IMR-90 (cell line): ENCODE measurements around the gene ZNF469. TPM values are rescaled to one million over a fixed set of nuclear protein-coding genes. Genes with fewer than 3 reads are reported as not detected.

Source experiments
- ATAC-seq: fragments of 200-7000 bp; cut with Tn5 transposase; 2 replicates; pipeline ENCODE4 v1.9.1; 2020; ENCODE audit warnings: low read depth, mild to moderate bottlenecking, moderate library complexity
- BruUV-seq: library from RNA; stranded (reverse); fragments of 400-500 nt; replicated peaks from 2 replicates; lab custom pipeline; 2021; lab: Mats Ljungman, UMichigan
- CTCF ChIA-PET: fragments of 300-600 bp; formaldehyde crosslinking; extraction: SDS; loops from one replicate; lab custom pipeline; 2021; ENCODE audit warnings: antibody characterized with exemption; lab: Yijun Ruan, JAX
- POLR2A ChIA-PET: fragments of 300-600 bp; sonication (Branson Sonifier 250); formaldehyde crosslinking; loops from one replicate; lab custom pipeline; 2022; ENCODE audit warnings: antibody characterized with exemption; ENCODE audit not compliant: unreplicated experiment; lab: Charles Lee
- DNase-seq: peaks from one replicate; pipeline ENCODE4 v3.0.0; 2013
- H2AFZ ChIP-seq: replicated peaks from 2 replicates; pipeline ENCODE3; 2013; ENCODE audit warnings: low read length, mild to moderate bottlenecking; ENCODE audit not compliant: poor library complexity
- H2AK5ac ChIP-seq: 2 replicates; pipeline ENCODE4 v1.6.1; 2013; ENCODE audit warnings: low read depth, low read length, inconsistent platforms
- H2AK9ac ChIP-seq: replicated peaks from 2 replicates; pipeline ENCODE3; 2013; ENCODE audit warnings: mild to moderate bottlenecking, low read depth, low read length, moderate library complexity; ENCODE audit not compliant: poor library complexity
- H2BK120ac ChIP-seq: 2 replicates; pipeline ENCODE4 v1.6.1; 2013; ENCODE audit warnings: low read depth, low read length, inconsistent platforms
- H2BK15ac ChIP-seq: 3 replicates; pipeline ENCODE4 v1.6.1; 2013; ENCODE audit warnings: low read depth, low read length, inconsistent platforms
- H2BK20ac ChIP-seq: 2 replicates; pipeline ENCODE4 v1.6.1; 2013; ENCODE audit warnings: low read depth, mild to moderate bottlenecking, inconsistent platforms, low read length, moderate library complexity
- H2BK5ac ChIP-seq: 2 replicates; pipeline ENCODE4 v1.6.1; 2013; ENCODE audit warnings: mild to moderate bottlenecking, low read depth, low read length, inconsistent platforms; ENCODE audit not compliant: poor library complexity, severe bottlenecking
- H3K14ac ChIP-seq: replicated peaks from 2 replicates; pipeline ENCODE4 v1.6.1; 2013; ENCODE audit warnings: low read depth, low read length, inconsistent platforms
- H3K18ac ChIP-seq: 2 replicates; pipeline ENCODE4 v1.6.1; 2013; ENCODE audit warnings: low read depth, low read length, control low read depth
- H3K23ac ChIP-seq: 2 replicates; pipeline ENCODE4 v1.6.1; 2013; ENCODE audit warnings: low read depth, low read length, inconsistent platforms
- H3K27ac ChIP-seq: 2 replicates; pipeline ENCODE4 v1.5.1; 2013; ENCODE audit warnings: mild to moderate bottlenecking, control low read depth, low read length; ENCODE audit not compliant: insufficient read depth
- H3K27me3 ChIP-seq: 2 replicates; pipeline ENCODE4 v1.6.1; 2013; ENCODE audit warnings: low read length; ENCODE audit not compliant: control insufficient read depth, insufficient read depth
- H3K36me3 ChIP-seq: 2 replicates; pipeline ENCODE4 v1.6.1; 2013; ENCODE audit warnings: low read length, mixed read lengths; ENCODE audit not compliant: control insufficient read depth, insufficient read depth
- H3K4ac ChIP-seq: 2 replicates; pipeline ENCODE4 v1.6.1; 2013; ENCODE audit warnings: low read depth, low read length, inconsistent platforms
- H3K4me1 ChIP-seq: 2 replicates; pipeline ENCODE4 v1.6.1; 2013; ENCODE audit warnings: low read length, mixed read lengths; ENCODE audit not compliant: control insufficient read depth, insufficient read depth
- H3K4me2 ChIP-seq: 2 replicates; pipeline ENCODE4 v1.6.1; 2013; ENCODE audit warnings: low read depth, mild to moderate bottlenecking, control low read depth, low read length, moderate library complexity
- H3K4me3 ChIP-seq: 2 replicates; pipeline ENCODE4 v1.5.1; 2013; ENCODE audit warnings: low read depth, mild to moderate bottlenecking, control low read depth, low read length, moderate library complexity; ENCODE audit not compliant: insufficient read depth
- H3K56ac ChIP-seq: 2 replicates; pipeline ENCODE4 v1.6.1; 2013; ENCODE audit warnings: low read length, inconsistent platforms; ENCODE audit not compliant: insufficient read depth; ENCODE audit errors: extremely low read depth
- H3K79me1 ChIP-seq, 2 experiments: 2 replicates each; pipeline ENCODE4 v1.6.1; 2013; ENCODE audit warnings: low read length in 2 of 2, inconsistent platforms in 1 of 2, low read depth in 1 of 2
- H3K9ac ChIP-seq: 2 replicates; pipeline ENCODE4 v1.6.1; 2013; ENCODE audit warnings: low read depth, low read length, control low read depth
- H3K9me1 ChIP-seq: 2 replicates; pipeline ENCODE4 v1.6.1; 2013; ENCODE audit warnings: low read length, inconsistent platforms; ENCODE audit not compliant: insufficient read depth
- H3K9me3 ChIP-seq: 2 replicates; pipeline ENCODE4 v1.6.1; 2013; ENCODE audit warnings: low read length; ENCODE audit not compliant: control insufficient read depth, insufficient read depth
- H4K20me1 ChIP-seq: 2 replicates; pipeline ENCODE4 v1.6.1; 2013; ENCODE audit warnings: low read length, inconsistent platforms; ENCODE audit not compliant: insufficient read depth
- H4K5ac ChIP-seq: 2 replicates; pipeline ENCODE4 v1.6.1; 2013; ENCODE audit warnings: mild to moderate bottlenecking, low read depth, low read length, control low read depth
- H4K8ac ChIP-seq, 2 experiments: 2 replicates each; pipeline ENCODE4 v1.6.1; 2013; ENCODE audit warnings: low read depth in 2 of 2, low read length in 2 of 2, control low read depth in 1 of 2, inconsistent platforms in 1 of 2
- H4K91ac ChIP-seq: 2 replicates; pipeline ENCODE4 v1.6.1; 2013; ENCODE audit warnings: low read depth, low read length, inconsistent platforms; ENCODE audit not compliant: insufficient read depth
- BHLHE40 ChIP-seq: fragments of 150-350 bp; IDR thresholded peaks from 2 replicates; pipeline ENCODE4 v1.6.1; 2016; ENCODE audit warnings: mild to moderate bottlenecking, low read depth, low read length
- CEBPB ChIP-seq: IDR thresholded peaks from 2 replicates; pipeline ENCODE4 v1.6.1; 2012; ENCODE audit warnings: low read depth, low read length, improper control_type of control experiment
- CTCF ChIP-seq: conservative IDR thresholded peaks from 2 replicates; pipeline ENCODE4 v1.5.1; 2012; ENCODE audit warnings: mild to moderate bottlenecking, low read depth, low read length, improper control_type of control experiment
- ELK1 ChIP-seq: fragments of 150-350 bp; IDR thresholded peaks from 2 replicates; pipeline ENCODE4 v1.6.1; 2016; ENCODE audit warnings: low read depth, mild to moderate bottlenecking, low read length, moderate library complexity, borderline replicate concordance
- MAZ ChIP-seq: IDR thresholded peaks from 2 replicates; pipeline ENCODE4 v1.6.1; 2012; ENCODE audit warnings: low read depth, mild to moderate bottlenecking, low read length, improper control_type of control experiment, moderate library complexity, borderline replicate concordance
- MXI1 ChIP-seq: IDR thresholded peaks from 2 replicates; pipeline ENCODE4 v1.6.1; 2012; ENCODE audit warnings: low read depth, mild to moderate bottlenecking, low read length, moderate library complexity, borderline replicate concordance
- NFE2L2 ChIP-seq: fragments of 150-350 bp; IDR thresholded peaks from 2 replicates; pipeline ENCODE4 v1.6.1; 2016; ENCODE audit warnings: low read depth, mild to moderate bottlenecking, low read length
- POLR2A ChIP-seq: IDR thresholded peaks from 2 replicates; pipeline ENCODE4 v1.6.1; 2012; ENCODE audit warnings: mild to moderate bottlenecking, low read depth, low read length
- RAD21 ChIP-seq: IDR thresholded peaks from 2 replicates; pipeline ENCODE4 v1.6.1; 2012; ENCODE audit warnings: low read length, improper control_type of control experiment
- RFX5 ChIP-seq: IDR thresholded peaks from 2 replicates; pipeline ENCODE4 v1.8.0; 2012; ENCODE audit warnings: low read depth, mild to moderate bottlenecking, low read length, moderate library complexity
- WGBS, 2 experiments: methylation state at CpG; one replicate each; pipeline versions ENCODE4 v1.1.5 to v1.1.7; 2013; ENCODE audit warnings: missing lambda C conversion rate in 2 of 2; ENCODE audit not compliant: insufficient read length in 1 of 2; ENCODE audit errors: extremely low coverage in 2 of 2; 5-methylcytosine and 5-hydroxymethylcytosine counted together
- dilution Hi-C: fragments of 300-500 bp; cut with HindIII; formaldehyde crosslinking; loops from one replicate; pipeline ENCODE4 v1.14.3; 2018; ENCODE audit warnings: low sequenced_read_pairs; ENCODE audit not compliant: unreplicated experiment
- in situ Hi-C: fragments of 300-500 bp; cut with MboI; formaldehyde crosslinking; loops from 3 replicates; pipeline ENCODE4 v1.14.3; 2019; ENCODE audit warnings: low sequenced_read_pairs, inconsistent platforms, mixed read lengths
- intact Hi-C: fragments of 100-400 bp; cut with micrococcal nuclease; formaldehyde crosslinking; loops from 2 replicates; pipeline ENCODE4 v1.10.0; 2022
- polyA plus RNA-seq, 3 experiments: library from polyadenylated mRNA; depleted of rRNA; stranded (reverse); fragments of >200 nt; gene quantifications; 2 replicates each; pipeline ENCODE4 v1.2.3, GENCODE V29; 2012; ENCODE audit warnings: low replicate concordance in 1 of 3
- total RNA-seq: library from RNA; depleted of rRNA; stranded (reverse); fragments of >200 nt; gene quantifications from 2 replicates; pipeline ENCODE4 v1.2.3, GENCODE V29; 2012

Gene ZNF469
- total and polyA plus RNA-seq, 2 of the 4 experiments (the other 2 are of a cell fraction) = 1.1 to 13.3 TPM

- H2BK20ac ChIP-seq = no peak overlapping the region
- no peak overlapping the region for H2BK15ac ChIP-seq
- H3K27me3 ChIP-seq = no peaks in the 10 kb centered on the region
- DNase-seq (no peak), ATAC-seq (no peak)
- intact Hi-C loops = no loop called here
- H2AK5ac ChIP-seq = no peak overlapping the region
- no peak overlapping the region for H2BK5ac ChIP-seq
- no peak overlapping the region for H3K27ac ChIP-seq
- H4K8ac ChIP-seq = no peak overlapping the region
- ChIA-PET POLR2A (no interaction called here), CTCF (no interaction called here)
- H3K4me1 ChIP-seq = no peaks in the 10 kb centered on the region; the same call in none of the 2 replicates
- H3K4me3 ChIP-seq = no peak overlapping the region
- H3K23ac ChIP-seq = no peak overlapping the region
- in situ Hi-C loops = no loop called here
- H3K56ac ChIP-seq = no peak overlapping the region
- H2BK120ac ChIP-seq = no peak overlapping the region
- no peak for TF ChIP-seq CTCF
- TF ChIP-seq RFX5 = no peak
- TF ChIP-seq NFE2L2 = no peak
- no peak for TF ChIP-seq MXI1
- TF ChIP-seq BHLHE40 = no peak
- no peak for TF ChIP-seq MAZ
- TF ChIP-seq CEBPB = no peak
- no peak for TF ChIP-seq POLR2A
- no peak for TF ChIP-seq ELK1
- TF ChIP-seq RAD21 = no peak
- peaks cover under 1 to 52% of the 10 kb centered on the region in 2 experiments; a peak in 3 of 4 replicates for H3K79me1 ChIP-seq
- peak overlapping the region; percentile 33 for H2AFZ ChIP-seq
- dilution Hi-C loops = no loop called here
- H4K20me1 ChIP-seq = peaks cover 50% of the 10 kb centered on the region
- no peaks in the 10 kb centered on the region for H3K9me3 ChIP-seq
- peaks cover 8% of the 10 kb centered on the region for H3K9me1 ChIP-seq
- BruUV-seq = TSS peak; percentile 3
- no peak overlapping the region for H4K91ac ChIP-seq
- H3K18ac ChIP-seq = no peak overlapping the region
- H3K14ac ChIP-seq = no peak overlapping the region
- peaks cover 77% of the 10 kb centered on the region for H3K36me3 ChIP-seq
- H2AK9ac ChIP-seq = no peak overlapping the region
- H3K9ac ChIP-seq = no peak overlapping the region
- H4K5ac ChIP-seq = no peak overlapping the region
- no peak overlapping the region for H3K4ac ChIP-seq
- no peak overlapping the region for H3K4me2 ChIP-seq
- WGBS, 2 experiments = 99% methylated on average over 12 of the region's 19 CpGs; no CpG with 5 or more reads in 1 of the 2 experiments
These were observed 45.4 kb downstream of the ZNF469 start for GRCh38 chr16:88428156-88428555.
